ENCODE data around the gene EIF5AL1. TPM values are rescaled to one million over a fixed set of nuclear protein-coding genes. Genes with fewer than 3 reads are reported as not detected.

Gene EIF5AL1
- total and polyA plus RNA-seq, 2 of the 13 experiments (the other 11 are each of a cell fraction or from before 2014, with no cell fraction given): 0.22 to 0.50 TPM

DNA sequence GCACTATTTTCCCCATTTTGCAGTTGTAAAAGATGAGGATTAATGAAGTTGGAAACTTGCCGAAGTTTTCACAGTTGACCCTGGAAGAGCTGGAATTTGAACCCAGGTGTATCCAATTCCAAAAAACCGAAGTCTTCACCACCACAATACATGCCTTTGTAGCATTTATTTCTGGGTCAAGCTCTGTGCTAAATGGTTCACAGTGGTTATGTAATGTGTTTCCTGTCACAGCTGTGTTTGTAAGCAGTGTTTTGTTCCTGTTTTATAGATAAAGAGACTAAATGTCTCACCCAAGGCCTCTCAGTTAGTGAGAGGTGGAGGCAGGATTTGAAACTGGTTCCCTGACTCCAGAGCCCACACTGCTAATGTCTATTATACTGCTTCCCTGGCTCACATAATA is 30.3 kb downstream of the EIF5AL1 start:
- H3K27ac ChIP-seq (ENCODE audit: extremely low read length, insufficient read depth, low read length): no peak overlapping the region
- H3K79me2 ChIP-seq (ENCODE audit: insufficient read depth, low read length): no peaks in the 10 kb centered on the region
- H3K27me3 ChIP-seq (ENCODE audit: control insufficient read depth in 1 of 2, insufficient read depth in 2 of 2, low read length in 2 of 2): no peaks in the 10 kb centered on the region
- no peak overlapping the region for H2AFZ ChIP-seq (ENCODE audit: low read length)
- H3K4me1 ChIP-seq (ENCODE audit: insufficient read depth, low read length): no peaks in the 10 kb centered on the region
- no peaks in the 10 kb centered on the region for H4K20me1 ChIP-seq (ENCODE audit: insufficient read depth, low read length)
- intact Hi-C loops (cut with micrococcal nuclease; ENCODE audit: unreplicated experiment) (no loop called here), in situ Hi-C loops (cut with HindIII; ENCODE audit: extremely low pct_ligation_motif_present, low pct_unique_long_range_greater_than_20kb) (no loop called here)
- H3K4me2 ChIP-seq (ENCODE audit: low read depth, low read length): no peak overlapping the region
- no peak overlapping the region for H3K4me3 ChIP-seq (replicated peaks in 1 of 3; ENCODE audit: insufficient read depth in 1 of 3, low read depth in 2 of 3, low read length in 3 of 3)
- ChIA-PET POLR2A (no interaction called here), CTCF (ENCODE audit: low intra/inter-chr PET ratio, low total read pairs) (no interaction called here)
- H3K9ac ChIP-seq (ENCODE audit: insufficient read depth, low read depth, low read length): no peak overlapping the region
- no TSS peak for BruUV-seq (replicated peaks)
- 4% methylated on average over 2 of the region's 2 CpGs for WGBS (ENCODE audit: low lambda C conversion rate)
- H3K36me3 ChIP-seq (replicated peaks in 1 of 2; ENCODE audit: control insufficient read depth in 1 of 2, insufficient read depth in 2 of 2, low read length in 2 of 2): no peaks in the 10 kb centered on the region
- H3K9me3 ChIP-seq (ENCODE audit: low read length): no peaks in the 10 kb centered on the region
- DNase-seq (ENCODE audit: low spot score) (no peak), ATAC-seq (no peak), FAIRE-seq (no peak)
- TF ChIP-seq ZFP36L2 (CRISPR knock-in tag; IDR thresholded peaks at IDR 0.05) (no peak), ZMAT3 (CRISPR knock-in tag; conservative IDR thresholded peaks at IDR 0.05) (no peak), PTBP1 (IDR thresholded peaks at IDR 0.05; ENCODE audit: low read depth, low read length, poor library complexity, severe bottlenecking) (no peak), FIP1L1 (IDR thresholded peaks at IDR 0.05; ENCODE audit: borderline replicate concordance, insufficient read depth, low read depth, low read length) (no peak), ZNF775 (CRISPR knock-in tag; IDR thresholded peaks at IDR 0.05; ENCODE audit: borderline replicate concordance) (no peak), ZSCAN21 (CRISPR knock-in tag; IDR thresholded peaks at IDR 0.05; ENCODE audit: borderline replicate concordance) (no peak), ZBTB8A (CRISPR knock-in tag; IDR thresholded peaks at IDR 0.05; ENCODE audit: borderline replicate concordance, low read depth) (no peak), SPEN (CRISPR knock-in tag; IDR thresholded peaks at IDR 0.05; ENCODE audit: low read depth) (no peak), ETV6 (CRISPR knock-in tag; conservative IDR thresholded peaks at IDR 0.05) (no peak), TEAD3 (CRISPR knock-in tag; optimal IDR thresholded peaks at IDR 0.05; ENCODE audit: borderline replicate concordance) (no peak), FOXA3 (CRISPR knock-in tag; IDR thresholded peaks at IDR 0.05) (no peak), POLR2AphosphoS5 (IDR thresholded peaks at IDR 0.05; ENCODE audit: low read depth, low read length) (no peak), HOXD1 (CRISPR knock-in tag; IDR thresholded peaks at IDR 0.05) (no peak)
- TF ChIP-seq, protein P1, sequence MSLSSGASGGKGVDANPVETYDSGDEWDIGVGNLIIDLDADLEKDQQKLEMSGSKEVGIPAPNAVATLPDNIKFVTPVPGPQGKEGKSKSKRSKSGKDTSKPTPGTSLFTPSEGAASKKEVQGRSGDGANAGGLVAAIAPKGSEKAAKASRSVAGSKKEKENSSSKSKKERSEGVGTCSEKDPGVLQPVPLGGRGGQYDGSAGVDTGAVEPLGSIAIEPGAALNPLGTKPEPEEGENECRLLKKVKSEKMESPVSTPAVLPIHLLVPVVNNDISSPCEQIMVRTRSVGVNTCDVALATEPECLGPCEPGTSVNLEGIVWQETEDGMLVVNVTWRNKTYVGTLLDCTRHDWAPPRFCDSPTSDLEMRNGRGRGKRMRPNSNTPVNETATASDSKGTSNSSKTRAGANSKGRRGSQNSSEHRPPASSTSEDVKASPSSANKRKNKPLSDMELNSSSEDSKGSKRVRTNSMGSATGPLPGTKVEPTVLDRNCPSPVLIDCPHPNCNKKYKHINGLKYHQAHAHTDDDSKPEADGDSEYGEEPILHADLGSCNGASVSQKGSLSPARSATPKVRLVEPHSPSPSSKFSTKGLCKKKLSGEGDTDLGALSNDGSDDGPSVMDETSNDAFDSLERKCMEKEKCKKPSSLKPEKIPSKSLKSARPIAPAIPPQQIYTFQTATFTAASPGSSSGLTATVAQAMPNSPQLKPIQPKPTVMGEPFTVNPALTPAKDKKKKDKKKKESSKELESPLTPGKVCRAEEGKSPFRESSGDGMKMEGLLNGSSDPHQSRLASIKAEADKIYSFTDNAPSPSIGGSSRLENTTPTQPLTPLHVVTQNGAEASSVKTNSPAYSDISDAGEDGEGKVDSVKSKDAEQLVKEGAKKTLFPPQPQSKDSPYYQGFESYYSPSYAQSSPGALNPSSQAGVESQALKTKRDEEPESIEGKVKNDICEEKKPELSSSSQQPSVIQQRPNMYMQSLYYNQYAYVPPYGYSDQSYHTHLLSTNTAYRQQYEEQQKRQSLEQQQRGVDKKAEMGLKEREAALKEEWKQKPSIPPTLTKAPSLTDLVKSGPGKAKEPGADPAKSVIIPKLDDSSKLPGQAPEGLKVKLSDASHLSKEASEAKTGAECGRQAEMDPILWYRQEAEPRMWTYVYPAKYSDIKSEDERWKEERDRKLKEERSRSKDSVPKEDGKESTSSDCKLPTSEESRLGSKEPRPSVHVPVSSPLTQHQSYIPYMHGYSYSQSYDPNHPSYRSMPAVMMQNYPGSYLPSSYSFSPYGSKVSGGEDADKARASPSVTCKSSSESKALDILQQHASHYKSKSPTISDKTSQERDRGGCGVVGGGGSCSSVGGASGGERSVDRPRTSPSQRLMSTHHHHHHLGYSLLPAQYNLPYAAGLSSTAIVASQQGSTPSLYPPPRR (CRISPR knock-in tag; IDR thresholded peaks at IDR 0.05; ENCODE audit: borderline replicate concordance): no peak
- TF ChIP-seq, protein P2, sequence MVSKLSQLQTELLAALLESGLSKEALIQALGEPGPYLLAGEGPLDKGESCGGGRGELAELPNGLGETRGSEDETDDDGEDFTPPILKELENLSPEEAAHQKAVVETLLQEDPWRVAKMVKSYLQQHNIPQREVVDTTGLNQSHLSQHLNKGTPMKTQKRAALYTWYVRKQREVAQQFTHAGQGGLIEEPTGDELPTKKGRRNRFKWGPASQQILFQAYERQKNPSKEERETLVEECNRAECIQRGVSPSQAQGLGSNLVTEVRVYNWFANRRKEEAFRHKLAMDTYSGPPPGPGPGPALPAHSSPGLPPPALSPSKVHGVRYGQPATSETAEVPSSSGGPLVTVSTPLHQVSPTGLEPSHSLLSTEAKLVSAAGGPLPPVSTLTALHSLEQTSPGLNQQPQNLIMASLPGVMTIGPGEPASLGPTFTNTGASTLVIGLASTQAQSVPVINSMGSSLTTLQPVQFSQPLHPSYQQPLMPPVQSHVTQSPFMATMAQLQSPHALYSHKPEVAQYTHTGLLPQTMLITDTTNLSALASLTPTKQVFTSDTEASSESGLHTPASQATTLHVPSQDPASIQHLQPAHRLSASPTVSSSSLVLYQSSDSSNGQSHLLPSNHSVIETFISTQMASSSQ (IDR thresholded peaks at IDR 0.05; ENCODE audit: low read depth): no peak
- TF ChIP-seq, protein P2 (CRISPR knock-in tag; IDR thresholded peaks at IDR 0.05; ENCODE audit: borderline replicate concordance): no peak
- TF ChIP-seq, protein P3, sequence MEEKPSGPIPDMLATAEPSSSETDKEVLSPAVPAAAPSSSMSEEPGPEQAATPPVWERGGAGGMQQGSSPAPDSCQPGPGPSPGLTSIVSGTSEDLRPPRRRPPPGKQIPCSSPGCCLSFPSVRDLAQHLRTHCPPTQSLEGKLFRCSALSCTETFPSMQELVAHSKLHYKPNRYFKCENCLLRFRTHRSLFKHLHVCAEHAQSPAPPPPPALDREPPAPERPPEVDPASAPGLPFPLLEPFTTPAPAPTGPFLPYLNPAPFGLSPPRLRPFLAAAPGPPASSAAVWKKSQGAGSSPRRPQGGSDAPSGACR (CRISPR knock-in tag; IDR thresholded peaks at IDR 0.05): no peak
